Measurements from ENCODE around the gene AK5. TPM values are rescaled to one million over a fixed set of nuclear protein-coding genes. Genes with fewer than 3 reads are reported as not detected.

The AK5 gene
- total RNA-seq, 2 donors from 2014 or later, result 0.46 to 2.8 TPM

DNA sequence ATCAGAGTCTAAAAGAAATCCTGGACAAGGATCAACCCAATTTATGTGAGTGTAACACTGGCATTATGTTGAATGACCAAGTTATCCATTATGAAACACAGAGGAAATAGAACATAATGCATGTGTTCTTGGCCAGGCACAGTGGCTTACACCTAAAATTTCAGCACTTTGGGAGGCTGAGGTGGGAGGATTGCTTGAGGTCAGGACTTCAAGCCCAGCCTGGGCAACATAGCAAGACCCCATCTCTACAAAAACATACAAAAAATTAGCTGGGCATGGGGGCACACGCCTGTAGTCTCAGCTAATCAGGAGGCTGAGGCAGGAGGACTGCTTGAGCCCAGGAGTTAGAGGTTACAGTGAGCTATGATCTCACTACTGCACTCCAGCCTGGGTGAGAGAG lies 270.8 kb downstream of the AK5 start:
- Mint-ChIP-seq H3K27me3 (ENCODE audit: insufficient read depth) (no peaks in the 10 kb centered on the region), H3K4me1 (peaks cover 7% of the 10 kb centered on the region), H3K36me3 (ENCODE audit: low read depth) (no peaks in the 10 kb centered on the region), H3K27ac (no peak overlapping the region), H3K9me3 (no peaks in the 10 kb centered on the region), H3K4me3 (no peak overlapping the region)
- H3K27me3 ChIP-seq (ENCODE audit: control insufficient read depth, insufficient read depth, low read length, poor library complexity, severe bottlenecking), result no peaks in the 10 kb centered on the region
- H3K27ac ChIP-seq (ENCODE audit: low read depth, low read length), result no peak overlapping the region
- H3K4me1 ChIP-seq (ENCODE audit: control insufficient read depth, insufficient read depth, low read length), result no peaks in the 10 kb centered on the region
- H3K9ac ChIP-seq (ENCODE audit: extremely low read depth, low read length, poor library complexity, severe bottlenecking), result no peak overlapping the region
- no peaks in the 10 kb centered on the region for H3K36me3 ChIP-seq (ENCODE audit: control insufficient read depth, insufficient read depth, low read length)
- no peak overlapping the region for H3K4me3 ChIP-seq (ENCODE audit: low read length)
- no peak for DNase-seq
- H3K9me3 ChIP-seq (ENCODE audit: control insufficient read depth, low read length), result no peaks in the 10 kb centered on the region
- WGBS, 2 experiments (ENCODE audit: insufficient coverage in 1 of 2, insufficient read length in 1 of 2), result 86% methylated on average over 1 of the region's 1 CpG; no CpG with 5 or more reads in 1 of the 2 experiments
- TF ChIP-seq, protein P1, sequence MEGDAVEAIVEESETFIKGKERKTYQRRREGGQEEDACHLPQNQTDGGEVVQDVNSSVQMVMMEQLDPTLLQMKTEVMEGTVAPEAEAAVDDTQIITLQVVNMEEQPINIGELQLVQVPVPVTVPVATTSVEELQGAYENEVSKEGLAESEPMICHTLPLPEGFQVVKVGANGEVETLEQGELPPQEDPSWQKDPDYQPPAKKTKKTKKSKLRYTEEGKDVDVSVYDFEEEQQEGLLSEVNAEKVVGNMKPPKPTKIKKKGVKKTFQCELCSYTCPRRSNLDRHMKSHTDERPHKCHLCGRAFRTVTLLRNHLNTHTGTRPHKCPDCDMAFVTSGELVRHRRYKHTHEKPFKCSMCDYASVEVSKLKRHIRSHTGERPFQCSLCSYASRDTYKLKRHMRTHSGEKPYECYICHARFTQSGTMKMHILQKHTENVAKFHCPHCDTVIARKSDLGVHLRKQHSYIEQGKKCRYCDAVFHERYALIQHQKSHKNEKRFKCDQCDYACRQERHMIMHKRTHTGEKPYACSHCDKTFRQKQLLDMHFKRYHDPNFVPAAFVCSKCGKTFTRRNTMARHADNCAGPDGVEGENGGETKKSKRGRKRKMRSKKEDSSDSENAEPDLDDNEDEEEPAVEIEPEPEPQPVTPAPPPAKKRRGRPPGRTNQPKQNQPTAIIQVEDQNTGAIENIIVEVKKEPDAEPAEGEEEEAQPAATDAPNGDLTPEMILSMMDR (conservative IDR thresholded peaks at IDR 0.05), result no peak

DNA sequence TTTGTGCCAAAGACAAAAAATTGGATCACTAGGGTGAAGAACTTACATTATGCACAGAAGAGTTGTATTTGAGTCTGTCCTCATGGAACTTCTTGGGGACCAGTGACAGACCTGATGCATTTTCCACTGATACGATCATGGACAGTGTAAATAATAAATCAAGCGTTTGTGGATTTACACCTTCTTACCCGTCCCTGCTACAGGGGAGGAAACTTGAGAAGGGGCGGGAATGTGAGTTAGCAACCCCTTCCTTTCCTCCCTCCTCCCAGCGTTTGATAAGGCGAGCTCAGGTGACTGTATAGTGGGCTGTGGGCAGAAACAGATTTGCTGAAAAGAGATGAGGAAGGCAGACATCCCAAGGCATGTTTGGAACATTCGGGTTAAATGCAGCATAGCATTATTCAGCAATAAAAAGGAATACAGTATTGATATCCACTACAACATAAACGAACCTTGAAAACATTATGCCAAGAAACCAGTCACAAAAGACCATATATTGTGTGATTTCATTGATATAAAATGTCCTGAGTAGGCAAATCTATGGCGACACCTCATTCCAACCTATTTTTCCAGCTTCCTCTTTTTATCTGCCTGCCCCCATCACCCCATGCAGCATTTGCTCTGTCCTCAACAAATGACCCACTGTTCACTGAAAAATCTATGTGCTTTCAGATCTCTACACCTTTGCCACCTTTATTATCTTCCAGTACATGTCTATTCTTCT lies 271.9 kb downstream of the AK5 start:
- H3K27me3 Mint-ChIP-seq (ENCODE audit: insufficient read depth), result no peaks in the 10 kb centered on the region
- H3K27ac Mint-ChIP-seq, result no peak overlapping the region
- no peaks in the 10 kb centered on the region for H3K9me3 ChIP-seq (ENCODE audit: control insufficient read depth, low read length)
- H3K9ac ChIP-seq (ENCODE audit: extremely low read depth, low read length, poor library complexity, severe bottlenecking), result no peak overlapping the region
- WGBS, 2 experiments (ENCODE audit: insufficient coverage in 1 of 2, insufficient read length in 1 of 2), result 77% methylated on average over 8 of the region's 9 CpGs; no CpG with 5 or more reads in 1 of the 2 experiments
- H3K4me3 ChIP-seq (ENCODE audit: low read length), result no peak overlapping the region
- no peak overlapping the region for H3K27ac ChIP-seq (ENCODE audit: low read depth, low read length)
- no peak for DNase-seq
- H3K4me1 Mint-ChIP-seq, result peaks cover 3% of the 10 kb centered on the region
- no peaks in the 10 kb centered on the region for H3K36me3 ChIP-seq (ENCODE audit: control insufficient read depth, insufficient read depth, low read length)
- TF ChIP-seq, protein P1 (conservative IDR thresholded peaks at IDR 0.05), result no peak
- peaks cover 3% of the 10 kb centered on the region for H3K36me3 Mint-ChIP-seq (ENCODE audit: low read depth)
- no peaks in the 10 kb centered on the region for H3K27me3 ChIP-seq (ENCODE audit: control insufficient read depth, insufficient read depth, low read length, poor library complexity, severe bottlenecking)
- no peaks in the 10 kb centered on the region for H3K4me1 ChIP-seq (ENCODE audit: control insufficient read depth, insufficient read depth, low read length)
- H3K9me3 Mint-ChIP-seq, result no peaks in the 10 kb centered on the region
- H3K4me3 Mint-ChIP-seq, result no peak overlapping the region

DNA sequence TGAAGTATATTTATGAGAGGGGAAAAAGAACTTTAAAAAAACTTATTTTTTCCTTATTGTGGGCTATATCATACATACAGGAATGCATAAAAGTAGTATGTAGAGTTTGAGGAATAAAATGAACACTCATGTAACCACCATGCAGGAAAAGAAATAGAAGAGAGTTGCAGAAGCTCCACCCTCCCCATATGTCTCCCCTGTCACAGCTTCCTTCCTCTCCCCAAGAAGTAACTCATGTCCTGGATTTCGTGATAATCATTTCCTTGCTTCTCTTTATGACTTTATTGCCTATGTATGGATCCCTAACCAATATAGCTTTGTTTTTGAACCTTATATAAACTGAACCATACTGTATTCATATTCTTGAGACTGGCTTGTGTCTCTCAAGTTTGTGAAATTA lies 274.2 kb downstream of the AK5 start:
- Mint-ChIP-seq H3K4me1 (peaks cover 3% of the 10 kb centered on the region), H3K36me3 (ENCODE audit: low read depth) (peaks cover 7% of the 10 kb centered on the region), H3K27me3 (ENCODE audit: insufficient read depth) (no peaks in the 10 kb centered on the region), H3K27ac (no peak overlapping the region), H3K9me3 (no peaks in the 10 kb centered on the region), H3K4me3 (no peak overlapping the region)
- H3K36me3 ChIP-seq (ENCODE audit: control insufficient read depth, insufficient read depth, low read length), result peaks cover 6% of the 10 kb centered on the region
- no peak overlapping the region for H3K27ac ChIP-seq (ENCODE audit: low read depth, low read length)
- no peaks in the 10 kb centered on the region for H3K27me3 ChIP-seq (ENCODE audit: control insufficient read depth, insufficient read depth, low read length, poor library complexity, severe bottlenecking)
- no peaks in the 10 kb centered on the region for H3K9me3 ChIP-seq (ENCODE audit: control insufficient read depth, low read length)
- H3K4me1 ChIP-seq (ENCODE audit: control insufficient read depth, insufficient read depth, low read length), result no peaks in the 10 kb centered on the region
- H3K9ac ChIP-seq (ENCODE audit: extremely low read depth, low read length, poor library complexity, severe bottlenecking), result no peak overlapping the region
- whole genome bisulfite sequencing, 2 experiments (ENCODE audit: insufficient coverage in 1 of 2, insufficient read length in 1 of 2), result 60 to 91% methylated on average over 1 of the region's 1 CpG
- TF ChIP-seq, protein P1 (conservative IDR thresholded peaks at IDR 0.05), result no peak
- H3K4me3 ChIP-seq (ENCODE audit: low read length), result no peak overlapping the region
- no peak for DNase-seq

Data from endodermal cell (in vitro differentiated cells).